Left cardiac atrium (tissue), 4 donors: ENCODE data around the gene BICC1. TPM values are rescaled to one million over a fixed set of nuclear protein-coding genes. Genes with fewer than 3 reads are reported as not detected.
A peak's percentile ranks its signal among the peaks of the same experiment; 100 is the strongest.

Source experiments
- ATAC-seq, 2 donors: fragments of 200-7000 bp; cut with Tn5 transposase; one replicate each; pipeline ENCODE4 v1.9.1; 2020; ENCODE audit warnings: mild to moderate bottlenecking in 2 of 2, moderate library complexity in 2 of 2
- DNase-seq: peaks from one replicate; pipeline ENCODE4 v3.0.0-alpha.2; 2020
- intact Hi-C, 2 donors: fragments of 100-400 bp; cut with DNase I; formaldehyde crosslinking; loops; one replicate each; pipeline versions ENCODE4 v1.14.1 to v1.15.1; 2022 to 2023
- total RNA-seq, 2 donors: library from RNA; stranded (reverse); fragmentation: NEBNext Ultra II Directional; extraction: Animal tissue kit (Norgen Biotek cat#: 25700); gene quantifications; one replicate each; pipeline ENCODE4 v1.2.1, GENCODE V29; 2021
- donor health status: DM: no; HTN: yes; CAD: no.
- donor health status: DM: no; HTN: yes; CAD: no; lungs with severe emphysema.
- donor health status: DM: yes; HTN: yes; CAD: no.
- donor health status: Dilated cardiomyopathy.

Gene BICC1
- total RNA-seq, 2 donors from 2014 or later, result 13.0 to 14.2 TPM

DNA sequence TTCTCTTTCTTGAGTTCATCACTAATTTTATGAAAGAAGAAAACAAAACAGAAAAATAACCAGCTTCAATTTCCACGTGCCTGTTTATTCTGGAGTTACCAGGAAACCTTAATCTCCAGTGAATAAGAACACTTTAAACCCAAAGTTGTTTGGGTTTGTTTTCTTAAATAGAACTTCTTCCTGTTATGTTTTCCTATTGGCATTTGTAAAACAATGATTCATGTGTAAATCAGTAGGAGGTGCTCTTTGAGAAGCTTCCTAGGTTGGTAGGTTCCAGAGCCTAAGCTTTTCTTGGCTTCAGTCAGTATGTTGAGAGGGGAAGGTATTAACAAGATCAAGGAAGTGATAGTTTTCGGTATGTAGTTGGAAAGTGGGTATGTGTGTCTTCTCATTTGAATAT lies 119.0 kb downstream of the BICC1 start:
- ATAC-seq (no peak), DNase-seq (no peak)
- intact Hi-C loops, result no loop called here

DNA sequence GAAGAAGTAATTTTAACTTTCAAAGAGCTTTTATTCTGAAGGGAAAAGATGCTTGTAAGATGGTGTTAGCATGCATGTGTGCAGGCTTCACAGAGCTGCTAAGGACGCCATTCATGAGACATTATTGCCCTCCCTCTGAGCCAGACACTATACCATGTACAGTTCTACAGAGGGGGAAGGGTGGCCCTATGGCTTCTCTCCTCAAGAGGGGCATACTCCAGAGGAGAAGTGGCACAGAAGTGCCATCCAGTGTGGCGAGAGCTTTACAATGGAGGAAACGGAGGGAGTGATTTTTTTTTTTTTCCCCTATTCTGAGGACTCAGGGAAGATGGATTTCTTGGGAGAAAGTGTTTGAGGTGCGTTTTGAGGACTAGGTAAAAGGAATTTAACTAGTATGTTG lies 119.5 kb downstream of the BICC1 start:
- intact Hi-C loops, result no loop called here
- ATAC-seq, result no peak
- DNase-seq, result no peak

DNA sequence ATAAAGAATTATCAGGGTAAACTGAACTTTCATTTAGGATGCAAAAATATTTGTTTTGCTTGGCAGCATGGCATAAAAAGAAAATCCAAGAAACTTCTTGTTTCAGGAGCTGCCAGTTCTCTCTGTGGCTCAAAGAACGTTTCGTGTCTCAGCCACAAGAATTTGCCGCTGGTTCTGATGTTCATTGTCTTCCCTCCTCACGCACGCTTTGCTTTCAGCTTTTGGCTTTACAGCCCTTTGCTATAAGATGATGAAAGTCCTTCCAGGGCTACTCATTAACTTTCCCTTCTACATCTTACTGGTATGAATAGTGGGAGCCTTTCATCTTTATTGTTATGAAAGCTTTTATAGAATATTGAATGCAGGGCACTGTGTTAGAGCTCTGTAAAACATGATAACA lies 124.7 kb downstream of the BICC1 start:
- ATAC-seq (peak in 1 of 2 donors; percentile 21), DNase-seq (no peak)
- intact Hi-C loops, result no loop called here

DNA sequence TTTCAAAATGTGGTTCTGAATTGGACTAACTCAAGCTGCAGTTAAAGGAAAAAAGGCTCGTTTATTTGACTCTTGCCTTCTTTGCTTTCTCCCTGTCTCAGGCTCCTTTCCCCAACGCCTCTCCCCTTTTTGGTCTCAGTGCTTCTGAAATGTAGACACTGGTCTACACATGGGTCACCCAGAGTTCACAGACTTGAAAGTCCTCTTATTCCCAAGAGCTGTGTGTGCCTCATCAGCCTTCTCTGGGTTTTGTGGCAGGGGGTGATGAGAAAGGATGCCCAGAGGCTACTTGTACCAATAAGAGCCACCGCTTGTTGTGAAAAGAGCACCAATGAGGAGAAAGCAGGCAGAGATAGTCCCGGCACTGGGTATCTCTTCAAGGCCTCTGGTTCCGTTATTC lies 125.7 kb downstream of the BICC1 start:
- intact Hi-C loops, result no loop called here
- DNase-seq (no peak), ATAC-seq (peak; percentile 29 to 44)

DNA sequence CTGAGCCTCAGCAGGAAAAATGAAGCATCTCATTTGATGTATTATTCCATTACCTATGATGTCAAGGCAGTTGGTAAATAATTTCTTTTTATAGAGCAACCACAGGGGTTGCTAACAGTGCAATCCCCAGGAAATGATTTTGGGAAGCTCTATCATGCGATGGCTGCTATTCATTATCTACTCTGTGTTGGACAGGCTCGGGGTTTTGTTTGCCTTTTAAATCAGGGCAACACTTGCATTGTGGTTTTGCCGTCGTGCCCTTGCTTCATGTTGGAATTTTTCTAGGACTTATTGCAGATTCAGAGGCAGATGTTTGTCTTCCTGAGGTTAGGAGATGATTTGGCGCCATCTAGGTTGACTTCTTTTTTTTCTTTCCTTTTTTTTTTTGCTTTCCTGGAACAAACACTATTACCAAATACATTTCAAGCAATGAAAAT lies 128.4 kb downstream of the BICC1 start:
- intact Hi-C loops, result no loop called here
- DNase-seq, result no peak
- ATAC-seq, result peak in 1 of 2 donors; percentile 26

DNA sequence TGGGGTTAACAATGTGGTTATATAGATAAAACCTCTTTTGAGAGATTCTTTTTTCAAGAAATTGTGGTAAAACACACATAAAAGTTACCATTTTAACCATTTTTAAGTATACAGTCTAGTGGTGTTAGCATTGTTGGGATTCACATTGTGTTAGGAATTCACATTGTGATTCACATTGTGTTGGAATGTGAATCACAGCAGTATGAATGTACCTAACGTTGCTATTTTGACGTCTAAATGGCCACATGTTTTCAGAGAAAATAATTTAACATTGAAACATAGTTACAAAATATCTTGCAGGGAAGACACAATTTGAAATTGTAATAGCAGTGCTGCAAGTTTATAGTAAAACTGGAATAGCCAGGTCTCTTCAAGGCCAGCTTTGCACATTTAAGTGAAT lies 129.0 kb downstream of the BICC1 start:
- DNase-seq (no peak), ATAC-seq (no peak)
- intact Hi-C loops, result no loop called here

DNA sequence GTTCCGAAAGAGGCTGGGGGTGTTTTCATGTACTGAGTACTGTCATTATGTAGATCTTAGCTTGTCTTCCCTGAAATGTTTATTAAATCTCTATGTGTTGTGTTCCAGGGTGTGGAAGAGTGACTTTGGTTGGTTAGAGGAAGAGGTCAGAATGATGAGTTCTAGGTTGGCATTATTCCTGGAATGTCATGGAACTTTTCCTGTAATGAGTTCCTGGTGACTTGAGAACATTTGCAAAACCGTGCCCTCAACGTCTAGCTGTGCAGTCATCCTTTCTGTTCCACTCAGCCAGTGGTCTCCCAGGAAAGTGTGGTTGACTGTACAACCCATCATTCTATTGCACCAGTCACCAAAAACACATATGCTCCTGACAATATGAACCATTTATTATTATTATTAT lies 129.6 kb downstream of the BICC1 start:
- intact Hi-C loops, result no loop called here
- DNase-seq (no peak), ATAC-seq (no peak)

DNA sequence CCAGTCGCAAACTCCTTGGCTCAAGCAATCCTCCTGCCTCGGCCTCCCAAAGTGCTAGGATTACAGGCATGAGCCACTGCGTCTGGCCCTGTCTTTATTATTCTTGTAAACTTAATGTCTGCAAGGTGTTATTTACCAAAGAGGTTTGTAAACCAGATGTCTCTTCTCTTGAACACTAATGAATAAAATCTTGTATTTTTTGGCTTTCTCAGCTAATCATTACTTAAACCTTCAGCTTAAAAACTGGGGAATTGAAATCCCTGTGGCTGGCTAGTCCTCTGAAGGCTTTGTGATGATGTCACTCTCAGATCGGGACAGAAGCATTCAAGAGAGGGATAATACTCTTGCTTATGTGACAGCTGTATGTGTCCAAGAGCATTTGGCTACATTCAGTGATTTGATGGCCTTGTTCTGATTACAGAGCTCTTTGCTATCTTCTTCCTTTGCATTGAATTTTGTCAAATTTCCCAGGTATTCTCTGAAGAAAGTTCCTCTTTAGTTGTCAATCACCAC lies 130.3 kb downstream of the BICC1 start:
- ATAC-seq (peak in 1 of 2 donors; percentile 38), DNase-seq (no peak)
- intact Hi-C loops, result no loop called here

DNA sequence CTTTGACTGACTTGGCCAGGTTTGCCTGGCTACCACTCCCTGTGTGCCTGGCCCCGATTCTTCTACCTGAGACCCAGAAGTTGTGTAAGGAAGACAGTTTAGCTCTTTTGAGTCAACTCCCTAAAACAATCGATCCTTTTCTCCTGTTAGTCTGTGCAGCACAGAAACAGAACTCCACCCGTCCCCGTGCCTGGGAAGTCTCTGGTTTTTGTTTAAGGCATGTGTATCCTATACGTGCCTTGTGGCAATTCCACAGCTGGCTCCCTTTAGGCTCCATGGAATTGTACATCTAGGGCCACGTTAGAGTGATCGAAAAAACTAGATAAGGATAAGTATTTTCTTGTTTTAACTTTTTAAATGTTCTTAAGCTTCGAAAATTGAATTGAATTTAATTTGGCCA lies 131.6 kb downstream of the BICC1 start:
- DNase-seq (no peak), ATAC-seq (no peak)
- intact Hi-C loops, result no loop called here

DNA sequence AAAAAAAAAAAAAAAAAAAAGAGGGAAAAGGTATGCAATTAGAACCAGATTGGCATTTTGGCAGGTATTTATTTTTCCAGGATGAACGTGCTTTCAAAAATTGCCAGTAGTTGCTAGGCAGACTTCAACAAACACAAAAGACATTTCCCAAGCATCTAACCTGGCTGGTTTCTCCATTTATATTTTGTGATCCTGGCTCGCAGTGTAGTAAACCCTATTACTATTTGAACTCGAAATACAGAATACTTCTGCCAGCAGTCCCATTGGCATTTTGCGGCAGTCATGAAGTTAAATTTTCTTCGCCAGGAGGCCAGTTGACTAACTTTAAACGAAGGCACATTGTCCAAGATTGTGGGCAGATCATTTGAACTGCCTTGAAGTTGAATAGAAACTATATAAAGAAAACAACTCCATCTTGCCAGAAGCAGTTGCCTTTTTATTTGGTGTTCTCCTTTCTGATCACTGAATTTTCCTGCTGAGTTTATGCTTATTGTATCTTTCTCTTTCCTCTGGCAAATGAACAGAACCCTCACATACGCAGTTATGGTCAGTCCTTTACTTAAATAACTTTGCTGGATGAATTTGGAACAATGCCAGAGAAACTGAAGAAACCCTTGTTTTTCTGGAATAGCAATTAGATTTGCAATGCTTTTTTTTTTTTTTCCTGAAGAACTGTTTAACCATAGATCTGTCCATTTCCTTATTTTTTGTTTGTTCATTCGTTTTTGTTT lies 132.9 kb downstream of the BICC1 start:
- ATAC-seq (no peak), DNase-seq (no peak)
- intact Hi-C loops, result no loop called here

DNA sequence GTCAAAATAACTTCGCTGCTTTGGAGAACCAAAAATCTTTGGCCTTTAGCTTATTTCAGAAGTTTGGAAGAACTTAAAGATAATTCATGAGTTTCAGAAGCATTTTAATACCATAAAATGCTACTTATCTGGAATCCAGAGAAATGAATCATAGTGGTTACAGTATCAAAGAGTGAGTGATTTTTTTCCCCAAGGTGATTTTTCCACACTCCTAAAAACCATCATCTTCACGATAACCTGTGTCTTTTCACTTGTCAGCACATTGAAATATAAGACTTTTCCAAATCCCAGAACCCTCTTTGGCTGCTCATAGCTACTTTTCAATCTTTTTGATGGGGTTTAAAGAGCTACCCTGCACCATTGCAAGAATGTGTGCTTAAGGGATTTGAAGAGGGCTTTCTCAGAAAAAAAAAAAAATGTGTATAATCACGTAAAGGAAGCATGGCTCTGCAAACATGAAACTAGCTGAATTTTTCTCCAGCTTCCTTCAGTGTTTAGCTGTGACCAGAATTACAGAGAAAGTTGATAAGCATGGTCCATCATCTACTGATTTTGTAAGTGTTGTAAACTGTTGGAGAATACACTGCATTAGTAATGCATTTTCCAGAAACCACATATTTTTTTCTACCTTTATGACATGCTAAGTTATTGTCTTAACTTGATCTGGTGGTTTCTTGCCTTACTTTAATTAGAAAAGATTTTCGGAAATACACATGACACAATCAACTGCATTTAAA lies 134.9 kb downstream of the BICC1 start:
- ATAC-seq, result peak in 1 of 2 donors; percentile 39
- DNase-seq, result no peak
- intact Hi-C loops, result no loop called here

DNA sequence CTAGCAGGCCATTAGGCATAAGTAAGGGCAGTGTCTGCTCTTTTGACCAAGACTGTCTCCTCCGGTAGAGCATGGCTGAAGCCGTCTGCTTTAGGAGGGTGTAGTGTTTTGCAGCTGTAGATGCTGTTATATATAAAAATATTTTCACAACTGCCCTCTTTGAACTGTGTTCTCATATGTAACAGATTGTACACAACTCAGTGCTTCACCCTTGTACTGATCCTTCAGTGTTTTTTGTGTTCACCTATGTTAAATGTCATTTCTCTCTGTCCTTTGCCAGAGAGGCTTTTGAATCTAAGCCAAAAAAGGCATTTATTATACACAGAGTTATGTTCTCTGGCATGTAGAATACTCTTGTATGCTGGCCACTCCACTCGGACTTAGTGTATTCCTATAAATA lies 135.5 kb downstream of the BICC1 start:
- intact Hi-C loops, result no loop called here

DNA sequence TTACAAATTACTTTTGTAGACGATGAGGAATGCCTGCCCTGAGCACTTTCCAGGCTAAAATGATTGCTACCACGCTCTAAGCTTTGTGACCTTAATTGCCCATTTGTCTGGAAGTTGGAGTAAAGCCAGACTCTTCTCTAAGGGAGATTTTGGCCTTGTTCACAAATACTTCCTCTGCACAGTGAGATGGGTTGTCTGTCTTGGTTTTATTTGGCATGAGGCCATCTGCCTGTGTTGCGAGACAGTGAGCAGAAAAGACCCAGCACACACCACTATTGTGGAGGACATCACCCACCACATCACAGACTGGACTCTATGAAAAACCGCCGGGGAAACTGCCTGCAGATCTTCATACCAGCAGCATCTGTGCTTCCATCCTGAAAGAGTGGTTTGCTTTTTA lies 138.4 kb downstream of the BICC1 start:
- intact Hi-C loops, result no loop called here
- DNase-seq (no peak), ATAC-seq (peak; percentile 69 to 86)

More for the DNA sequence above, 135.5 kb downstream of the BICC1 start:
- no peak for DNase-seq
- no peak for ATAC-seq

DNA sequence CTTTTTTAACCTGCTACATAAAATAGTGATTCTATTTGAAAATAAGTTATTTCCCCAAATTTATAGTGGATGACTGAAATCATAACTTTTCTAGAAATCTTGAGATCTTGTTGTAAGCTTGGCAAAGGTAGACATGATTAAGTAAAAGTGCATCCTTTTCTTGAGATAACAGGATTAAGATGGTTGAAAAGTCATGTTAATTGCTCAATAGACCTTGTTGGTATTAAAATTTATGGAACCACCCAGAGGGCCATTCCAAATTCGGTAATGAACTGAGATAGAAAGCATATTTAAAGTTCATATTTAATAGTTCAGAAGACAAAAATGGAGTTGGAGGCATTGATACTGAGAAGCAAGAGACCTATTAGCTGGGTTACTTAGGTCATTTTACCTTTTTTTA lies 139.1 kb downstream of the BICC1 start:
- ATAC-seq (peak in 1 of 2 donors; percentile 14), DNase-seq (no peak)
- intact Hi-C loops, result no loop called here

DNA sequence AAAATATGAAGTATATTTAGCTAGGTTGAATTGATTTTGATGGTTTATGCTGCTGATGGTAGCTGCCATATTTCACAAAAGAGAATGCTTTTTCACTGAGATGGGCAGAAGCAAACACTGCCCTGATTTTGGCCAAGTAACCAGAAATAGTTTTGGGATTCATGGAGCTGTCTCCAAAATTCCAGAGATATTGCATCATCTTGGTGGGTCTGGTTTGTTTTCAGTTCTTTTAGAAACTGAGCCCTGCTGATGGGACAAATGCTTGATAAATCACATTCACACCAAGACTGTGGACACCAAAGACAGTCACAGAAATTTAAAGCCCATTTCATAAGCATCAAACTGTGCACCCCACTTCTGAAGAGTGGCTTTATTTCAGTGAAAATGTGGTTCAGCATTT lies 140.5 kb downstream of the BICC1 start:
- no peak for DNase-seq
- ATAC-seq, result no peak
- intact Hi-C loops, result no loop called here

DNA sequence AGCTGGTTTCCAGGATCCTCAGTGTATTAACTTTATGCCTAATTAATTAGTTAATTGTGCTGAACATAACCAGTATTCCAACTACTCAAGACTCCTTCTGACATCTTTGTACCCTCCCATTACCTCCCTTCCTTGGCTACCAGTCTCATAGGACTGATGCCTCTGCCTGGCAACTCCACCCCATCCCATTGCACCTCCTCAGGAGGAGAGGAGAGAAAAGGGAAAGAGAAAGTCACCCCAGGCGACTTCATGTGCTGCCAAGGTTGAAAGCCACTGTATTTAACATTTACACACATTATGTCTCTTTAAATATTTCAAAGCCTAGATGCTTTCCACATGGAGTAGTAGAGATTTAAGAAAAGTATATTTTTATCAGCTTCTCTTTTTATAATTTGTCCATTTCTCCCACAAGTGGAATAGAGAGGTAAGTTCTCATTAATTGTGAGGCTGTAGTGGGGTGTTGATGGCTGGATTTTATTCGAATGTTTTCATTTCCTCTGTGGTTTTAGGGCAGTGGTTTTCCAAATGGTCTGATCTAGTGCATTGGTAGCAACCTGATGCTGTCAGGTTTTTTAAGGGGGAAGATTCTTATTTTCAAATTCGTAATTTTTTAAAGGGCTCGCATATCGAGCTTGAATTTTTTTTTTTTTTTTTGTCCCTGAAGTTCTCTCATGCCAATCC lies 148.0 kb downstream of the BICC1 start:
- intact Hi-C loops, result no loop called here
- peak in 1 of 2 donors; percentile 35 for ATAC-seq
- no peak for DNase-seq

DNA sequence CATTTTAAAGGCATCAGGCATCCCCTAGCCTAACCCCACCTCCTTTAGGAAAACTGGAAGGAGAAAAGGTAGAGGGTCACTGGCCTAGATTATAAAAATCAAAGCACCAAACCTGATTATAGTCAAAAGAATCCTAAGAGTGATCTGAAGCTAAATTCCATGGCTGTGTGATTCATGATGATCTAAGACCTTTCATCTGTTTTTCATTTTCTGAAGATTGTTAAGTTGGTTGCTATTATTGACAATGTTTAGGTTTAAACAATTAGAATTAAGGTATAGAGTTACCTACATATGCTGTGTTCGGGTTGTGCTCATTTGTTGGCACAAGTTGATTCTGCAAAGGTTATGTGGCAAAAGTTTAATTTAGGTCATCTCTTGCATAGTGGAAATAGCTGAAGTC lies 148.7 kb downstream of the BICC1 start:
- DNase-seq (no peak), ATAC-seq (peak in 1 of 2 donors; percentile 30)
- intact Hi-C loops, result no loop called here

DNA sequence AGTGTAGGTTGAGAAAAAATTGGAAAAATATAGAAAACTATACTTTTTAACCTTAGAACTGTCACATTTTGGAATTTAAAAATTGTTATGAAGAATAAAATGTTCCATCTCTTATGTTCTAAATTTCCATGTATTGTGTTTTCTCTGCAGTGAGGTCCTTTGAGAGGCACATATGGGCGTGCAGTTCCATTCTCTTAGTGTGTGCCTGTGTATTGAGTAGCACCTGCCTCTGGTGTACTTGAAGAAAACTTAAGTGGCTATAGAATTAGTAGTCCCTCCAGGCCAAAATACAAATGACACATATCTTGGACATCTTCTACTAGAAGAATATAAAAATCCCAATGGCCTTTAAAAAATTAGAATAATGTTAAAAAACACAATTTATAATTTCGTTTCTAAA lies 149.2 kb downstream of the BICC1 start:
- ATAC-seq, result no peak

DNA sequence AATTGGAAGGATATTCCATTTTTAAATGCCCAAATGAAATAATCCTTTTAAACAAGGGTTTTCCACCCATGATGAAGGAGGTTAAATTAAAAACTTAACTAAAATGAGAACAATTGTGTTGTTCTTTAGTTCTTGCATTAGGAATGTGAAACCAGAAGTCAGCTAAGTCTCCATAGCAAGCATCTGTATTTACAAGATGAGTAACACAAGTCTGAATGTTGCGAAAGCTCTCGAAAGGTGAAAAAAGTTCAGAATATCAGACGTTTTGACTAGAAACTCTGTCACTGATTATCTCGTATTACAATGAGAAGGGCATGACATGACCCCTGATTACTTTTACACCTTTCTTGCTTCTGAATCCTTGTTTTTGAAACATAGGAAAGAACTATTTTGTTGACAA lies 149.6 kb downstream of the BICC1 start:
- intact Hi-C loops, result no loop called here
- ATAC-seq (peak in 1 of 2 donors; percentile 76), DNase-seq (no peak)

More for the DNA sequence above, 149.2 kb downstream of the BICC1 start:
- no peak for DNase-seq
- intact Hi-C loops, result no loop called here

DNA sequence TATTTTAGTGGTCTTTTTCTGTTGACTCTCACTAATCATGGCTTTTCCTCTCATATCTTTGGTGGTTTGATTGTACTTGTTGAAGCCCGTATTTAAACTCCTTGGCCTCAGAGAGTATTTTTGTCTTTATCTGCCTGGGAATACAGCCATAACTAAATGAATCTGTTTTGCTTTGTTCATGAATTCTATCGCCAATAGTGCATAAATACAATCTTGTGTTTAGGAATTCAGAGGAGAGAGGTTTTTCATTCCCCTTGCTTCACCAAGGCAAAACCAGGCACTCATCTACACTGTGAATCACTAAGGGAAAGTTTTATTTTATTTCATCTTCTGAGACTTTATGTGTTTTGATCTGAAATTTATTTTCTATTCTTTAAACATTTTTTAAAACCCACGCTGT lies 152.7 kb downstream of the BICC1 start:
- DNase-seq (no peak), ATAC-seq (peak in 1 of 2 donors; percentile 33)
- intact Hi-C loops, result no loop called here
